GM23338 (cell line): ENCODE data around the gene PABPC1L. TPM values are rescaled to one million over a fixed set of nuclear protein-coding genes. Genes with fewer than 3 reads are reported as not detected.

ENCODE experiments used
- ATAC-seq: fragments of 200-7000 bp; cut with Tn5 transposase; 3 replicates; pipeline ENCODE4 v1.9.1; 2020
- DNase-seq: peaks from one replicate; pipeline ENCODE4 v3.0.0-alpha.2; 2015; ENCODE audit warnings: low spot score
- H2AFZ ChIP-seq: fragments of 200-600 bp; sonication (generic); 2 replicates; pipeline ENCODE4 v1.8.0; 2016; ENCODE audit warnings: antibody characterized with exemption, mild to moderate bottlenecking, moderate library complexity
- H3F3A ChIP-seq: fragments of 200-600 bp; sonication (generic); replicated peaks from 2 replicates; pipeline ENCODE4 v1.8.0; 2017; ENCODE audit warnings: antibody characterized with exemption, mixed run types, low read depth
- H3K27ac ChIP-seq: fragments of 200-600 bp; sonication (generic); 2 replicates; pipeline ENCODE4 v1.6.1; 2016; ENCODE audit warnings: low read depth
- H3K27me3 ChIP-seq: fragments of 200-600 bp; sonication (generic); 2 replicates; pipeline ENCODE4 v1.8.0; 2016; ENCODE audit warnings: mild to moderate bottlenecking, mixed run types, moderate library complexity; ENCODE audit not compliant: insufficient read depth
- H3K36me3 ChIP-seq: fragments of 200-600 bp; sonication (generic); 2 replicates; pipeline ENCODE4 v1.8.0; 2016; ENCODE audit warnings: mild to moderate bottlenecking; ENCODE audit not compliant: insufficient read depth
- H3K4me1 ChIP-seq: fragments of 200-600 bp; sonication (generic); 2 replicates; pipeline ENCODE4 v1.8.0; 2016; ENCODE audit warnings: mild to moderate bottlenecking, moderate library complexity; ENCODE audit not compliant: insufficient read depth
- H3K4me2 ChIP-seq: fragments of 200-600 bp; sonication (generic); 2 replicates; pipeline ENCODE4 v1.7.1; 2017; ENCODE audit warnings: mixed run types
- H3K4me3 ChIP-seq: fragments of 200-600 bp; sonication (generic); 2 replicates; pipeline ENCODE4 v1.6.1; 2016; ENCODE audit warnings: mixed run types
- H3K79me2 ChIP-seq: fragments of 200-600 bp; sonication (generic); replicated peaks from 2 replicates; pipeline ENCODE4 v1.8.0; 2017; ENCODE audit warnings: mild to moderate bottlenecking; ENCODE audit not compliant: insufficient read depth
- H3K9me2 ChIP-seq: fragments of 200-600 bp; sonication (generic); 2 replicates; pipeline ENCODE4 v1.8.0; 2017; ENCODE audit not compliant: insufficient read depth
- H4K20me1 ChIP-seq: fragments of 200-600 bp; sonication (generic); replicated peaks from 2 replicates; pipeline ENCODE4 v1.8.0; 2017; ENCODE audit warnings: mild to moderate bottlenecking; ENCODE audit not compliant: insufficient read depth
- H3K27ac Mint-ChIP-seq: 2 replicates; pipeline ENCODE4 v1.8.0; 2020; ENCODE audit warnings: inconsistent platforms, mild to moderate bottlenecking, moderate library complexity, mixed read lengths
- H3K27me3 Mint-ChIP-seq: 3 replicates; pipeline ENCODE4 v1.8.0; 2022; ENCODE audit warnings: low read depth, mild to moderate bottlenecking, moderate library complexity, mixed read lengths, inconsistent platforms; ENCODE audit not compliant: insufficient read depth, poor library complexity
- H3K36me3 Mint-ChIP-seq: 3 replicates; pipeline ENCODE4 v1.8.0; 2021; ENCODE audit warnings: low read depth, mild to moderate bottlenecking, inconsistent platforms, moderate library complexity, mixed read lengths
- H3K4me1 Mint-ChIP-seq: 3 replicates; pipeline ENCODE4 v1.8.0; 2020; ENCODE audit warnings: mild to moderate bottlenecking, inconsistent platforms, mixed read lengths
- H3K4me3 Mint-ChIP-seq: 3 replicates; pipeline ENCODE4 v1.8.0; 2021; ENCODE audit warnings: moderate library complexity, mild to moderate bottlenecking, inconsistent platforms, mixed read lengths
- H3K9me3 Mint-ChIP-seq: 3 replicates; pipeline ENCODE4 v1.8.0; 2020; ENCODE audit warnings: moderate library complexity, mild to moderate bottlenecking, inconsistent platforms, mixed read lengths
- EZH2 ChIP-seq: fragments of 200-600 bp; sonication (generic); IDR thresholded peaks from one replicate; pipeline ENCODE4 v1.8.0; 2017; ENCODE audit warnings: antibody characterized with exemption, mild to moderate bottlenecking, low read depth; ENCODE audit not compliant: unreplicated experiment
- EZH2phosphoT487 ChIP-seq: fragments of 200-600 bp; sonication (generic); IDR thresholded peaks from one replicate; pipeline ENCODE4 v1.8.1; 2018; ENCODE audit warnings: antibody characterized with exemption; ENCODE audit not compliant: unreplicated experiment
- JUNB ChIP-seq: IDR thresholded peaks from one replicate; pipeline ENCODE4 v1.6.1; 2016; ENCODE audit warnings: antibody characterized with exemption; ENCODE audit not compliant: unreplicated experiment
- POLR2AphosphoS5 ChIP-seq: IDR thresholded peaks from 2 replicates; pipeline ENCODE4 v1.6.1; 2016; ENCODE audit warnings: antibody characterized with exemption, low read depth
- STAT1 ChIP-seq: IDR thresholded peaks from one replicate; pipeline ENCODE4 v1.6.1; 2016; ENCODE audit warnings: antibody characterized with exemption; ENCODE audit not compliant: unreplicated experiment
- ZNF331 ChIP-seq: fragments of 250-450 bp; sonication (Bioruptor Pico); IDR thresholded peaks from 2 replicates; pipeline ENCODE4 v1.5.0; 2020; ENCODE audit warnings: low read depth, mild to moderate bottlenecking, moderate library complexity
- polyA plus RNA-seq: library from polyadenylated mRNA; unstranded; fragments of >200 nt; fragmentation: Nextera tagmentation; extraction: Ambion mirVana; gene quantifications from 2 replicates; pipeline ENCODE4 v1.2.1, GENCODE V29; 2016
- total RNA-seq: library from RNA; depleted of rRNA; stranded (reverse); fragments of >200 nt; shearing (Covaris generic); gene quantifications from 2 replicates; pipeline ENCODE4 v1.2.3, GENCODE V29; 2014
- TF ChIP-seq, protein P1 (sequence below), 2 experiments: fragments of 200-600 bp in 1 of 2; sonication (generic) in 1 of 2; conservative IDR thresholded peaks; 2 replicates each; pipeline versions ENCODE4 v1.5.1 to v1.6.1; 2016 to 2017; ENCODE audit warnings: antibody characterized with exemption in 2 of 2, low read depth in 2 of 2, mild to moderate bottlenecking in 2 of 2, moderate library complexity in 1 of 2
- TF ChIP-seq, protein P2 (sequence below): IDR thresholded peaks from one replicate; pipeline ENCODE4 v1.6.1; 2018; ENCODE audit warnings: antibody characterized with exemption; ENCODE audit not compliant: unreplicated experiment
- TF ChIP-seq, protein P3 (sequence below): IDR thresholded peaks from 2 replicates; pipeline ENCODE4 v1.6.1; 2016; ENCODE audit warnings: antibody characterized with exemption

PABPC1L gene
- total and polyA plus RNA-seq, 2 experiments from 2014 or later: 44.4 to 49.1 TPM

DNA sequence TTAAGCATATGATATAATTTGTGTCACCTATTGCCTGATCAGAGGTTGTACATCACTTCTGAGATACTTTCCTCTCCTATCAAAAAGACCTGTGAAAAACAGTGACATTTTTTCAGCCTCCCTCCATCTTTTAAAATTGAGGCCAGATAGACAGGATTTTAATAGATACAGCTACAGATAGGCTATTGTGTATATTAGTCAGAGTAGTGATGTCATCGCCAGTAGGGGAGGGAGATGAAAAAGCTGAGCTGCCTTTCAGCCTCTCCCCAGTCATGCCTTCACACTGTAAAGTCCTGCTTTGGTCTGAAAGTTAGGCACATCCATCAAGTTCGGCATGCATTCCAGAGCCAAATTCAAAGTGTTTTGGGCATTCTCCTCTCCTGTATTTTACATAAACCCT, 7.9 kb upstream of the PABPC1L start:
- no peak overlapping the region for H3K27ac ChIP-seq
- H2AFZ ChIP-seq: no peak overlapping the region
- H3K36me3 ChIP-seq: peaks cover 52% of the 10 kb centered on the region
- Mint-ChIP-seq H3K4me3 (no peak overlapping the region), H3K9me3 (no peaks in the 10 kb centered on the region), H3K27ac (no peak overlapping the region), H3K4me1 (no peaks in the 10 kb centered on the region; the same call in 2 of the 3 replicates), H3K27me3 (peaks cover 2% of the 10 kb centered on the region), H3K36me3 (peaks cover 65% of the 10 kb centered on the region)
- no peaks in the 10 kb centered on the region for H3K4me1 ChIP-seq
- DNase-seq (no peak), ATAC-seq (no peak)
- H4K20me1 ChIP-seq: peaks cover 59% of the 10 kb centered on the region
- 0 out of 2 replicates have a peak, but pooled peaks cover under 1% of the 10 kb centered on the region for H3F3A ChIP-seq
- H3K4me3 ChIP-seq: no peak overlapping the region
- TF ChIP-seq, protein P1, sequence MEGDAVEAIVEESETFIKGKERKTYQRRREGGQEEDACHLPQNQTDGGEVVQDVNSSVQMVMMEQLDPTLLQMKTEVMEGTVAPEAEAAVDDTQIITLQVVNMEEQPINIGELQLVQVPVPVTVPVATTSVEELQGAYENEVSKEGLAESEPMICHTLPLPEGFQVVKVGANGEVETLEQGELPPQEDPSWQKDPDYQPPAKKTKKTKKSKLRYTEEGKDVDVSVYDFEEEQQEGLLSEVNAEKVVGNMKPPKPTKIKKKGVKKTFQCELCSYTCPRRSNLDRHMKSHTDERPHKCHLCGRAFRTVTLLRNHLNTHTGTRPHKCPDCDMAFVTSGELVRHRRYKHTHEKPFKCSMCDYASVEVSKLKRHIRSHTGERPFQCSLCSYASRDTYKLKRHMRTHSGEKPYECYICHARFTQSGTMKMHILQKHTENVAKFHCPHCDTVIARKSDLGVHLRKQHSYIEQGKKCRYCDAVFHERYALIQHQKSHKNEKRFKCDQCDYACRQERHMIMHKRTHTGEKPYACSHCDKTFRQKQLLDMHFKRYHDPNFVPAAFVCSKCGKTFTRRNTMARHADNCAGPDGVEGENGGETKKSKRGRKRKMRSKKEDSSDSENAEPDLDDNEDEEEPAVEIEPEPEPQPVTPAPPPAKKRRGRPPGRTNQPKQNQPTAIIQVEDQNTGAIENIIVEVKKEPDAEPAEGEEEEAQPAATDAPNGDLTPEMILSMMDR (conservative IDR thresholded peaks at IDR 0.05; ENCODE audit: low read depth in 2 of 2): no peak
- TF ChIP-seq EZH2phosphoT487 (no peak), STAT1 (no peak), EZH2 (no peak), POLR2AphosphoS5 (no peak), ZNF331 (CRISPR knock-in tag) (no peak)
- TF ChIP-seq, protein P2, sequence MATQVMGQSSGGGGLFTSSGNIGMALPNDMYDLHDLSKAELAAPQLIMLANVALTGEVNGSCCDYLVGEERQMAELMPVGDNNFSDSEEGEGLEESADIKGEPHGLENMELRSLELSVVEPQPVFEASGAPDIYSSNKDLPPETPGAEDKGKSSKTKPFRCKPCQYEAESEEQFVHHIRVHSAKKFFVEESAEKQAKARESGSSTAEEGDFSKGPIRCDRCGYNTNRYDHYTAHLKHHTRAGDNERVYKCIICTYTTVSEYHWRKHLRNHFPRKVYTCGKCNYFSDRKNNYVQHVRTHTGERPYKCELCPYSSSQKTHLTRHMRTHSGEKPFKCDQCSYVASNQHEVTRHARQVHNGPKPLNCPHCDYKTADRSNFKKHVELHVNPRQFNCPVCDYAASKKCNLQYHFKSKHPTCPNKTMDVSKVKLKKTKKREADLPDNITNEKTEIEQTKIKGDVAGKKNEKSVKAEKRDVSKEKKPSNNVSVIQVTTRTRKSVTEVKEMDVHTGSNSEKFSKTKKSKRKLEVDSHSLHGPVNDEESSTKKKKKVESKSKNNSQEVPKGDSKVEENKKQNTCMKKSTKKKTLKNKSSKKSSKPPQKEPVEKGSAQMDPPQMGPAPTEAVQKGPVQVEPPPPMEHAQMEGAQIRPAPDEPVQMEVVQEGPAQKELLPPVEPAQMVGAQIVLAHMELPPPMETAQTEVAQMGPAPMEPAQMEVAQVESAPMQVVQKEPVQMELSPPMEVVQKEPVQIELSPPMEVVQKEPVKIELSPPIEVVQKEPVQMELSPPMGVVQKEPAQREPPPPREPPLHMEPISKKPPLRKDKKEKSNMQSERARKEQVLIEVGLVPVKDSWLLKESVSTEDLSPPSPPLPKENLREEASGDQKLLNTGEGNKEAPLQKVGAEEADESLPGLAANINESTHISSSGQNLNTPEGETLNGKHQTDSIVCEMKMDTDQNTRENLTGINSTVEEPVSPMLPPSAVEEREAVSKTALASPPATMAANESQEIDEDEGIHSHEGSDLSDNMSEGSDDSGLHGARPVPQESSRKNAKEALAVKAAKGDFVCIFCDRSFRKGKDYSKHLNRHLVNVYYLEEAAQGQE: no peak
- TF ChIP-seq, protein P3, sequence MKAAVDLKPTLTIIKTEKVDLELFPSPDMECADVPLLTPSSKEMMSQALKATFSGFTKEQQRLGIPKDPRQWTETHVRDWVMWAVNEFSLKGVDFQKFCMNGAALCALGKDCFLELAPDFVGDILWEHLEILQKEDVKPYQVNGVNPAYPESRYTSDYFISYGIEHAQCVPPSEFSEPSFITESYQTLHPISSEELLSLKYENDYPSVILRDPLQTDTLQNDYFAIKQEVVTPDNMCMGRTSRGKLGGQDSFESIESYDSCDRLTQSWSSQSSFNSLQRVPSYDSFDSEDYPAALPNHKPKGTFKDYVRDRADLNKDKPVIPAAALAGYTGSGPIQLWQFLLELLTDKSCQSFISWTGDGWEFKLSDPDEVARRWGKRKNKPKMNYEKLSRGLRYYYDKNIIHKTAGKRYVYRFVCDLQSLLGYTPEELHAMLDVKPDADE: no peak
- H3K27me3 ChIP-seq: no peaks in the 10 kb centered on the region
- H3K9me2 ChIP-seq: no peaks in the 10 kb centered on the region
- H3K79me2 ChIP-seq: peaks cover 65% of the 10 kb centered on the region
- H3K4me2 ChIP-seq: no peak overlapping the region

DNA sequence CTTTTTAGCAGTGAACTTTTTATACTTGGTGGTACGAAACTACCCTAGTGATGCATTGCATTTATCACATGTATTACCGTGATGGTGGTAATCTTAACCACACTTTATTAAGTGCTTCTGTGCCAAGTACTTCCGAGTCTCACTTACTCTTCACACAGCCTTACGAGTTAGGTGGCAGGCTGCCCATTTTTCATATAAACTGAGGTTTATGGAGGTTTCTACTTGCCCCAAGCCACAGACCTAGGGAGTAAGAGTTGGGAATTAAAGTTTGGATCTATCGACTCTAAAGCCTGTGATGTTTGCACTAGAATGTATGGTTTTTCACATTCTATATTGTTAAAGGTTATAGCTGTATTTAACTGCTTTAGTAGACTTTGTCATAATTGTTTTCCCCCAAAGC, 5.5 kb upstream of the PABPC1L start:
- Mint-ChIP-seq H3K27ac (no peak overlapping the region), H3K27me3 (no peaks in the 10 kb centered on the region), H3K36me3 (peaks cover 78% of the 10 kb centered on the region), H3K9me3 (no peaks in the 10 kb centered on the region), H3K4me3 (no peak overlapping the region), H3K4me1 (peaks cover 15% of the 10 kb centered on the region; the same call in 2 of the 3 replicates)
- H3F3A ChIP-seq: peaks cover 12% of the 10 kb centered on the region
- H3K27ac ChIP-seq: no peak overlapping the region
- peaks cover 55% of the 10 kb centered on the region for H3K36me3 ChIP-seq
- DNase-seq (no peak), ATAC-seq (no peak)
- no peaks in the 10 kb centered on the region for H3K9me2 ChIP-seq
- H2AFZ ChIP-seq: no peak overlapping the region
- H3K79me2 ChIP-seq: peaks cover 41% of the 10 kb centered on the region
- no peak overlapping the region for H3K4me3 ChIP-seq
- H4K20me1 ChIP-seq: peaks cover 47% of the 10 kb centered on the region
- H3K4me2 ChIP-seq: no peak overlapping the region
- H3K4me1 ChIP-seq: peaks cover 9% of the 10 kb centered on the region
- H3K27me3 ChIP-seq: no peaks in the 10 kb centered on the region
- TF ChIP-seq JUNB (no peak), EZH2 (no peak), EZH2phosphoT487 (no peak), ZNF331 (CRISPR knock-in tag) (no peak)
